Measurements from ENCODE around the gene PKN1.
A peak's percentile ranks its signal among the peaks of the same experiment; 100 is the strongest.

Gene PKN1

GRCh38 chr19:14430712-14431111 is 2.4 kb upstream of the PKN1 start:
- H3K4me1 ChIP-seq (ENCODE audit: control insufficient read depth in 1 of 2, insufficient read depth in 2 of 2, low read length in 2 of 2), result peaks cover 16 to 20% of the 10 kb centered on the region in 2 donors
- no peak overlapping the region for H3K27ac ChIP-seq (ENCODE audit: low read depth, low read length)
- H3K4me3 ChIP-seq (ENCODE audit: low read depth in 1 of 2, low read length in 2 of 2), result no peak overlapping the region
- H3K9ac ChIP-seq (ENCODE audit: low read depth in 1 of 2, low read length in 2 of 2), result no peak overlapping the region
- H3K9me3 ChIP-seq (ENCODE audit: control insufficient read depth in 1 of 2, low read length in 2 of 2), result no peaks in the 10 kb centered on the region
- no peaks in the 10 kb centered on the region for H3K36me3 ChIP-seq (ENCODE audit: control insufficient read depth in 1 of 2, insufficient read depth in 2 of 2, low read length in 2 of 2)
- H3K27me3 ChIP-seq (ENCODE audit: control insufficient read depth in 1 of 2, insufficient read depth in 2 of 2, low read length in 2 of 2), result no peaks in the 10 kb centered on the region

GRCh38 chr19:14433554-14434501 is 722 bp downstream of the PKN1 start:
- Histone ChIP-seq H3K4me3 (ENCODE audit: low read depth in 1 of 2, low read length in 2 of 2) (peak overlapping the region; percentile 69 to 74), H3K9me3 (ENCODE audit: control insufficient read depth in 1 of 2, low read length in 2 of 2) (no peaks in the 10 kb centered on the region), H3K27ac (ENCODE audit: low read depth, low read length) (peak overlapping the region; percentile 62), H3K36me3 (ENCODE audit: control insufficient read depth in 1 of 2, insufficient read depth in 2 of 2, low read length in 2 of 2) (no peaks in the 10 kb centered on the region), H3K4me1 (ENCODE audit: control insufficient read depth in 1 of 2, insufficient read depth in 2 of 2, low read length in 2 of 2) (peaks cover 16 to 20% of the 10 kb centered on the region in 2 donors), H3K9ac (ENCODE audit: low read depth in 1 of 2, low read length in 2 of 2) (peak overlapping the region; percentile 39 to 51), H3K27me3 (ENCODE audit: control insufficient read depth in 1 of 2, insufficient read depth in 2 of 2, low read length in 2 of 2) (no peaks in the 10 kb centered on the region)

- Histone ChIP-seq H3K36me3 (ENCODE audit: control insufficient read depth in 1 of 2, insufficient read depth in 2 of 2, low read length in 2 of 2) (no peaks in the 10 kb centered on the region), H3K4me3 (ENCODE audit: low read depth in 1 of 2, low read length in 2 of 2) (peak overlapping the region; percentile 69 to 74), H3K9me3 (ENCODE audit: control insufficient read depth in 1 of 2, low read length in 2 of 2) (no peaks in the 10 kb centered on the region), H3K9ac (ENCODE audit: low read depth in 1 of 2, low read length in 2 of 2) (peak overlapping the region; percentile 48 to 51), H3K27ac (ENCODE audit: low read depth, low read length) (peak overlapping the region; percentile 67), H3K4me1 (ENCODE audit: control insufficient read depth in 1 of 2, insufficient read depth in 2 of 2, low read length in 2 of 2) (peaks cover 16 to 28% of the 10 kb centered on the region in 2 donors), H3K27me3 (ENCODE audit: control insufficient read depth in 1 of 2, insufficient read depth in 2 of 2, low read length in 2 of 2) (no peaks in the 10 kb centered on the region)
Measured at GRCh38 chr19:14434543-14435319, 1.6 kb downstream of the PKN1 start.

- H3K4me3 ChIP-seq (ENCODE audit: low read depth in 1 of 2, low read length in 2 of 2), result no peak overlapping the region
- H3K4me1 ChIP-seq (ENCODE audit: control insufficient read depth in 1 of 2, insufficient read depth in 2 of 2, low read length in 2 of 2), result peaks cover 20 to 35% of the 10 kb centered on the region in 2 donors
Measured at GRCh38 chr19:14435320-14436050, 2.4 kb downstream of the PKN1 start.

GRCh38 chr19:14437578-14438140 is 4.6 kb downstream of the PKN1 start:
- Histone ChIP-seq H3K4me1 (ENCODE audit: control insufficient read depth in 1 of 2, insufficient read depth in 2 of 2, low read length in 2 of 2) (peaks cover 19 to 38% of the 10 kb centered on the region in 2 donors), H3K9ac (ENCODE audit: low read depth in 1 of 2, low read length in 2 of 2) (no peak overlapping the region), H3K9me3 (ENCODE audit: control insufficient read depth in 1 of 2, low read length in 2 of 2) (no peaks in the 10 kb centered on the region), H3K36me3 (ENCODE audit: control insufficient read depth in 1 of 2, insufficient read depth in 2 of 2, low read length in 2 of 2) (peaks cover under 1 to 7% of the 10 kb centered on the region in 2 donors), H3K4me3 (ENCODE audit: low read depth in 1 of 2, low read length in 2 of 2) (no peak overlapping the region), H3K27ac (ENCODE audit: low read depth, low read length) (no peak overlapping the region), H3K27me3 (ENCODE audit: control insufficient read depth in 1 of 2, insufficient read depth in 2 of 2, low read length in 2 of 2) (no peaks in the 10 kb centered on the region)

More at GRCh38 chr19:14435320-14436050, 2.4 kb downstream of the PKN1 start:
- H3K36me3 ChIP-seq (ENCODE audit: control insufficient read depth in 1 of 2, insufficient read depth in 2 of 2, low read length in 2 of 2), result no peaks in the 10 kb centered on the region
- no peaks in the 10 kb centered on the region for H3K27me3 ChIP-seq (ENCODE audit: control insufficient read depth in 1 of 2, insufficient read depth in 2 of 2, low read length in 2 of 2)
- peak overlapping the region; percentile 28 for H3K27ac ChIP-seq (ENCODE audit: low read depth, low read length)
- H3K9ac ChIP-seq (ENCODE audit: low read depth in 1 of 2, low read length in 2 of 2), result peak overlapping the region in 1 of 2 donors; percentile 48
- H3K9me3 ChIP-seq (ENCODE audit: control insufficient read depth in 1 of 2, low read length in 2 of 2), result no peaks in the 10 kb centered on the region

- no peak overlapping the region for H3K9ac ChIP-seq (ENCODE audit: low read depth in 1 of 2, low read length in 2 of 2)
- H3K9me3 ChIP-seq (ENCODE audit: control insufficient read depth in 1 of 2, low read length in 2 of 2), result no peaks in the 10 kb centered on the region
- H3K36me3 ChIP-seq (ENCODE audit: control insufficient read depth in 1 of 2, insufficient read depth in 2 of 2, low read length in 2 of 2), result peaks cover 12 to 19% of the 10 kb centered on the region in 2 donors
- no peak overlapping the region for H3K27ac ChIP-seq (ENCODE audit: low read depth, low read length)
- H3K27me3 ChIP-seq (ENCODE audit: control insufficient read depth in 1 of 2, insufficient read depth in 2 of 2, low read length in 2 of 2), result no peaks in the 10 kb centered on the region
- no peak overlapping the region for H3K4me3 ChIP-seq (ENCODE audit: low read depth in 1 of 2, low read length in 2 of 2)
- peaks cover 15 to 34% of the 10 kb centered on the region in 2 donors for H3K4me1 ChIP-seq (ENCODE audit: control insufficient read depth in 1 of 2, insufficient read depth in 2 of 2, low read length in 2 of 2)
Measured at GRCh38 chr19:14439014-14439413, 5.9 kb downstream of the PKN1 start.

- Histone ChIP-seq H3K9me3 (ENCODE audit: control insufficient read depth in 1 of 2, low read length in 2 of 2) (no peaks in the 10 kb centered on the region), H3K27me3 (ENCODE audit: control insufficient read depth in 1 of 2, insufficient read depth in 2 of 2, low read length in 2 of 2) (no peaks in the 10 kb centered on the region), H3K36me3 (ENCODE audit: control insufficient read depth in 1 of 2, insufficient read depth in 2 of 2, low read length in 2 of 2) (peaks cover 15 to 26% of the 10 kb centered on the region in 2 donors), H3K9ac (ENCODE audit: low read depth in 1 of 2, low read length in 2 of 2) (peak overlapping the region in 1 of 2 donors; percentile 38), H3K4me3 (ENCODE audit: low read depth in 1 of 2, low read length in 2 of 2) (peak overlapping the region; percentile 48 to 64), H3K4me1 (ENCODE audit: control insufficient read depth in 1 of 2, insufficient read depth in 2 of 2, low read length in 2 of 2) (peaks cover 4 to 23% of the 10 kb centered on the region in 2 donors), H3K27ac (ENCODE audit: low read depth, low read length) (no peak overlapping the region)
Measured at GRCh38 chr19:14440049-14440448, 6.9 kb downstream of the PKN1 start.

GRCh38 chr19:14441041-14441938 is 8.2 kb downstream of the PKN1 start:
- Histone ChIP-seq H3K27me3 (ENCODE audit: control insufficient read depth in 1 of 2, insufficient read depth in 2 of 2, low read length in 2 of 2) (no peaks in the 10 kb centered on the region), H3K4me1 (ENCODE audit: control insufficient read depth in 1 of 2, insufficient read depth in 2 of 2, low read length in 2 of 2) (peaks cover 4 to 18% of the 10 kb centered on the region in 2 donors), H3K27ac (ENCODE audit: low read depth, low read length) (no peak overlapping the region), H3K9ac (ENCODE audit: low read depth in 1 of 2, low read length in 2 of 2) (no peak overlapping the region), H3K9me3 (ENCODE audit: control insufficient read depth in 1 of 2, low read length in 2 of 2) (no peaks in the 10 kb centered on the region), H3K36me3 (ENCODE audit: control insufficient read depth in 1 of 2, insufficient read depth in 2 of 2, low read length in 2 of 2) (peaks cover 15 to 31% of the 10 kb centered on the region in 2 donors), H3K4me3 (ENCODE audit: low read depth in 1 of 2, low read length in 2 of 2) (peak overlapping the region in 1 of 2 donors; percentile 48)
